Middle frontal gyrus (tissue), 1 donor: ENCODE data around the gene MBD5.

Experiments used
- DNase-seq: peaks from one replicate; pipeline ENCODE4 v3.0.0-alpha.2; 2015; ENCODE audit warnings: low spot score; ENCODE audit errors: extremely low spot score

MBD5 gene

GRCh38 chr2:148022882-148023281, 2.0 kb downstream of the MBD5 start:
- DNase-seq = no peak

- DNase-seq = no peak
Observed at GRCh38 chr2:148023861-148024260, 3.0 kb downstream of the MBD5 start.

- DNase-seq = no peak
Observed at GRCh38 chr2:148026573-148026972, 5.7 kb downstream of the MBD5 start.

- DNase-seq = no peak
Observed at GRCh38 chr2:148027822-148028221, 6.9 kb downstream of the MBD5 start.

- no peak for DNase-seq
Observed at GRCh38 chr2:148028781-148029180, 7.9 kb downstream of the MBD5 start.

GRCh38 chr2:148031152-148031551, 10.3 kb downstream of the MBD5 start:
- no peak for DNase-seq

- DNase-seq = no peak
Observed at GRCh38 chr2:148032215-148032614, 11.3 kb downstream of the MBD5 start.

GRCh38 chr2:148039783-148040182, 18.9 kb downstream of the MBD5 start:
- DNase-seq = no peak

GRCh38 chr2:148042219-148042618, 21.3 kb downstream of the MBD5 start:
- DNase-seq = no peak

GRCh38 chr2:148044322-148044721, 23.4 kb downstream of the MBD5 start:
- DNase-seq = no peak

- no peak for DNase-seq
Observed at GRCh38 chr2:148046802-148047201, 25.9 kb downstream of the MBD5 start.

GRCh38 chr2:148048475-148049221, 27.8 kb downstream of the MBD5 start:
- DNase-seq = no peak

GRCh38 chr2:148049284-148049683, 28.4 kb downstream of the MBD5 start:
- no peak for DNase-seq

- no peak for DNase-seq
Observed at GRCh38 chr2:148052687-148053086, 31.8 kb downstream of the MBD5 start.

GRCh38 chr2:148058641-148059040, 37.8 kb downstream of the MBD5 start:
- no peak for DNase-seq

GRCh38 chr2:148063633-148064032, 42.7 kb downstream of the MBD5 start:
- no peak for DNase-seq

- DNase-seq = no peak
Observed at GRCh38 chr2:148065936-148066335, 45.0 kb downstream of the MBD5 start.

- DNase-seq = no peak
Observed at GRCh38 chr2:148067801-148068200, 46.9 kb downstream of the MBD5 start.

- no peak for DNase-seq
Observed at GRCh38 chr2:148071351-148071750, 50.5 kb downstream of the MBD5 start.

- no peak for DNase-seq
Observed at GRCh38 chr2:148096012-148096411, 75.1 kb downstream of the MBD5 start.

- DNase-seq = no peak
Observed at GRCh38 chr2:148102641-148103040, 81.8 kb downstream of the MBD5 start.

- no peak for DNase-seq
Observed at GRCh38 chr2:148103946-148104345, 83.1 kb downstream of the MBD5 start.

GRCh38 chr2:148106331-148106730, 85.4 kb downstream of the MBD5 start:
- DNase-seq = no peak

GRCh38 chr2:148108385-148108784, 87.5 kb downstream of the MBD5 start:
- DNase-seq = no peak
